Retina (tissue), 1 donor: ENCODE data around the gene HCAR2.
A peak's percentile ranks its signal among the peaks of the same experiment; 100 is the strongest.
"Not testable (repeated sequence)": the region's sequence is repeated elsewhere in the genome, so short reads cannot be mapped to it uniquely, and the experiment has no call there.

ENCODE experiments used
- DNase-seq: peaks from one replicate; pipeline ENCODE4 v3.0.0-alpha.2; 2016

Gene HCAR2

GRCh38 chr12:122702890-122703611, at the start of gene HCAR2:
HCAR2 (minus strand) TSS chr12:122703357; CDS start chr12:122703283, 74 bp downstream.
- peak; percentile 2 for DNase-seq

DNA sequence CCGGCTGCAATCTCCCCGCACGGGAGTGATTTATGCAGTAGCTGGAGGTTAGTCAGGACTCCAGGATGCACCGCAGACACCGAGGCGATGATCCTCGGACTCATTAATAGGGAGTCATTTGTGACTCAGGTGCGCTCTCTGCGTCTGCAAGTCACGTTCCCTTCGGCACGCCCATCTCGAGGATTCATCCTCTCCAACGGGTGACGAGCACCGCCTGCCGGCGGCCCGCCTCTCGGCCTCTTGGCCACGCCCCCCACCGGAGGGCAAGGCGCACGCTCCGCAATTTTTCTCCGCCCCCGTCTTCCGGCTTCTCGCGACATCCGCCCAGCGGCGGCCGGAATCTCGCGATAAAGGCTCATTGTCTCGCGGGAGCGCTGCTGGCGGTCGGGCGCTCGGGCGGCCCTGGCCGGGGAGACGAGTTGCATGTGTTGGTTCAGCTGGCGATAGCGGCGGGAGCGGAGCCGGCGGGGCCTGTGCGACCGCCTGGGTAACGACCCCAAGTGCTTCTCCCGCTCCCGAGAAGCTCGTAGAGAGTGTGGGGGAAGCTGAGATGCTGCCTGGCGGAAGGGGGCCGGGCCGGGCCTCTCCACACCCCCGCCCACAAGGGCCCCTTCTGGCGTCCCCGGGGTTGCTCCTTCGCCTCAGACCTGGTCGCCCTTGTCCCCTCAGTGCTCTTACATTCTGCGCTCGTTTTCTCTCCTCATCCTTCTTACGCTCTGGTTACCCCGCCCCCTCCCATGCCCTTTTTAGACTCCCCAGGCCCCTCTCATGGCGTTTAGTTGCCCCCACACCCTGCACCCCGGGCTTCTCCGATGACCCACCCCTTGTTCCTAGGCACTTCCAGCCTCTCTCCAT, 49.5 kb upstream of the HCAR2 start, which contains the start of gene DENR:
Gene DENR, plus strand, starts transcription at position 361 of the 855 bp plus-strand sequence. CDS start 878 bp downstream, outside the sequence.
- peak; percentile 100 for DNase-seq

- DNase-seq, result not testable (repeated sequence)
Observed at GRCh38 chr12:122750781-122751515, 47.8 kb upstream of the HCAR2 start.

- no peak for DNase-seq
Observed at GRCh38 chr12:122749569-122750332, 46.6 kb upstream of the HCAR2 start.

- no peak for DNase-seq
Observed at GRCh38 chr12:122747224-122748135, 44.3 kb upstream of the HCAR2 start.

DNA sequence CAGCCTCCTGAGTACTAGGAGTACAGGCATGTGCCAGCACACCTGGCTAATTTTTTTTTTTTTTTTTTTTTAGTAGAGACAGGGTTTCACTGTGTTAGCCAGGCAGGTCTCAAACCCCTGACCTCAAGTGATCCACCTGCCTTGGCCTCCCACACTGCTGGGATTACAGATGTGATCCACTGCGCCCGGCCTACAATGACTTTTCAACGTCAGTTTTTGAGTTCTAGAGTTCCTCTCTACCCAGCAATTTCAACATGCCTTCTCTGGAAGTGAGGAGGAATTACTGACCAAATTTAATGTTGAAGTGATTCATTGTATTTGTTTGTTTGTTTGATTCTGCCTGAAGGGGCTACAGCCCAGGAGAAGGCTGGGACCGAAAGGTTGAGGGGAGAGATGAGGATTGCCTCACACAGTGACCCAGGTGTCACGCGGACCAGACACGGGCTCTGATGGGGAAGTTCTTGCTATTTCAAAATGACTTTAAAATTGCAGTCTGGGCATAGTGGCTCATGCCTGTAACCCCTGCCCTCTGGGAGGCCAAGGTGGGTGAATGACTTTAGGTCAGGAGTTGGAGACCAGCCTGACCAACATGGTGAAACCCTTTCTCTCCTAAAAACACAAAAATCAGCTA, 40.9 kb upstream of the HCAR2 start:
- DNase-seq, result no peak

DNA sequence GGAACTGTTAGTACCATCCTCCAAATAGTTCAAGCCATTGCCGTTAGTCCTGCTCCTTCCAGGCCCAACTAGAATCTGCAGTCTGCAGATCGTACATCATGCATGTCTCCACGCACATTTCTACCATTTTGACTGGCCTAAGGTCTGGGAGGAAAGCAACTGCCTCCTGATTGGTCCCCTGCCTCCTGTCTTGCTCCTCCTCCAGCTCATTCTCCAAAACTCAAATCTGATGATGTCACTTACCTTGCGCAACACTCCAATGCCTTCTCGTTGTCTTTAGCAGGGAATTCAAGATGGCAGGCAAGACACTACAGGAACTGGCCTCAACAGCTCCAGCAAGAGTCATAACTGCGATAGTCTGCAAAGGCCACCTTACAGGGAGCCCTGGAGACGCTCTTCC, 37.2 kb upstream of the HCAR2 start:
- no peak for DNase-seq

GRCh38 chr12:122738571-122738970, 35.4 kb upstream of the HCAR2 start:
- no peak for DNase-seq

GRCh38 chr12:122732611-122733010, 29.5 kb upstream of the HCAR2 start:
- DNase-seq, result no peak

- no peak for DNase-seq
Observed at GRCh38 chr12:122732170-122732569, 29.0 kb upstream of the HCAR2 start.

GRCh38 chr12:122730215-122731014, 27.3 kb upstream of the HCAR2 start, which contains the start of gene HCAR1:
HCAR1 (minus strand) TSS chr12:122730844; CDS start chr12:122730339, 505 bp downstream.
- DNase-seq, result no peak

DNA sequence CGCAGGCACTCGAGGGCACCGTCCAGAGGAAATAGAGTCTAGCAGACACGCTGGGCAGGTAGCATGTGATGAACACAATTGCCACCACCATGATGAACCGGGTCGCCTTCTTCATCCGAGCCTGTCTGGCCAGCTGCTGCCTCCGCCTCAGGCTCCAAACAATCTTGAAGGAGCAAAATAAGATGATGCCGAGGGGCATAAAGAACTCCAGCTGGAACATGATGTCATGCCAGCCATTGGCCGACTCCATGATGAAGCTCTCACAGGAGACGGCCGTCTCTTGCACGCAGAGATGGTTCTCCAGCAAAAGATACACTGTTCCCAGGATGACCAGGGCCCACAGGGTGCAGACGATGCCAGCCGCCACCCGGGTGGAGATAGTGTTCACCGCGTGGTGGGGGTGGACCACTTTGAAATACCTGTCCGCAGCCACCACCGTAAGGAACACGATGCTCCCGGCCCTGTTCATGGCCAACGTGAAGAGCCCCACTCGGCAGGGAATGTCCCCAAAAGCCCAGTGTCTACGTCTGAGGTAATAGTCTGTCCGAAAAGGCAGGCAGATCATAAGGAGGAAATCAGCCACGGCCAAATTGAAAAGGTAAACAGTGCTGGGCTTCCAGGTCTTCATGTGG, 26.5 kb upstream of the HCAR2 start:
- DNase-seq, result no peak

DNA sequence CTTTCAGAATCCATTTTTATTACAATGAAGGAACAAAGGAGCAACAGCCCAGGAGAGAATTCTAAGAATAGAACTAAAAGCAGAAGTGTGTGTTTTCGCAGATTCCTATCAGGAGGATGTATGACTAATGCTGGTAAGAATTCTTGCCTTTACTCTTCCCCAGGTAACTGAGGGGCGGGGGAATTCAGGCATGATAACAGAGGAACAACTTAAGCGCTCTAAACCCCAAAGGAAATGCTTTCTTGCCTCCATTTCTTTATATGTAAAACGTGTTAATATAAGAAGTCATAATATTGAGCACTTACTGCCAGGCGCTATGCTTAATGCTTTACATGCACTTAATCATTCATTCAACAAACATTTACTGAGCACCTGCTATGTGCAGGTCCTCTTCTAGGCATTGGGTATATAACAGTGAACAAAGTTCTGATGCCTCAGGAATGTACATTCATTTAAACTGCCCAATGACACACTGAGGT, 23.0 kb upstream of the HCAR2 start:
- no peak for DNase-seq

DNA sequence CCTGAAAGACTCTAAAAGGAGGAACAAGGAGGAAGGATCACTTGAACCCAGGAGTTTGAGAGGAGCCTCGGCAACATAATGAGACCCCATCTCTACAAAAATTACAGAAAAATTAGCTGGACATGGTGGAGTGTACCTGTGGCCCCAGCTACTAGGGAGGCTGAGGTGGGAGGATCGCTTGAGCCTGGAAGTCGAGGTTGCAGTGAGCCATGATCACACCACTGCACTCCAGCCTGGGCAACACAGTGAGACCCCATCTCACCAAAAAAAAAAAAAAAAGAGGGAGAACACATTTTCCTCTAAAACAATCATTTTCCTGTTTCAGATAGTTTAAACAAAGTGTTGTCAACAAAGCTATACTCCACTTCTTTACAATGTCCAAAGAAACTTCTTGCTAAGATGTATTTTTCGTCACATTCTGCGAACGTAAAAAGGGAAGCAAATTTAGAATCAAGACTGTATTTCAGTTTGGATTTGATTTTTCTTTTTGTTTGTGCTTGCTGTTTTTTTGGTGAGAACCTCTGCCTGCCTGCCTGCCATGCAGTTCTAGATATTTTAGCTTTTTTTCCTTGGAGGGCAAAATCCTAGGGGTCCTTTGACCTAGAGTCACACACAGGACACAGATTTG, 22.4 kb upstream of the HCAR2 start:
- DNase-seq, result no peak

DNA sequence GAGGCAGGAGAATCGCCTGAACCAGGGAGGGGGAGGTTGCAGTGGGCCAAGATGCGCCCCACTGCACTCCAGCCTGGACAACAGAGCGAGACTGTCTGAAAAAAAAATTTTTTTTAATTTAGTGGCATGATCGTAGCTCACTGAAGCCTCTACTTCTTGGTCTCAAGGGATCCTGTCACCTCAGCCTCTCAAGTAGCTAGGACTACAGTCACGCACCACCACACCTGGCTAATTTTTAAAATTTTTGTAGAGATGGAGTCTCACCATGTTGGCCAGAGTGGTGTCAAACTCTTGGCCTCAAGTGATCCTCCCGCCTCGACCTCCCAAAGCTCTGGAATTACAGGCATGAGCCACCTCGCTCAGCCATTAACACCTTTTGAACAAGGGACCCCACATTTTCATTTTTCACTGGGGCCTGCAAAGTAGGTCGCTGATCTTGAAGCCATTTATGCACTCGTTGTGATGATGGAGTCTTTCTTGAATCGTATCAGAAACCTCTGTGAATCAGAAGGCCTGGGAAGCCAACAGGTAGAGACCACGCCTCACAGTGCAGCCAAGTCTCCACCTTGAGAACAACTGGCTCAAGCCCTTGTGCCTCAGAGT, 21.6 kb upstream of the HCAR2 start:
- no peak for DNase-seq

GRCh38 chr12:122722387-122722786, 19.2 kb upstream of the HCAR2 start:
- DNase-seq, result no peak

- DNase-seq, result no peak
Observed at GRCh38 chr12:122721057-122721545, 17.9 kb upstream of the HCAR2 start.

DNA sequence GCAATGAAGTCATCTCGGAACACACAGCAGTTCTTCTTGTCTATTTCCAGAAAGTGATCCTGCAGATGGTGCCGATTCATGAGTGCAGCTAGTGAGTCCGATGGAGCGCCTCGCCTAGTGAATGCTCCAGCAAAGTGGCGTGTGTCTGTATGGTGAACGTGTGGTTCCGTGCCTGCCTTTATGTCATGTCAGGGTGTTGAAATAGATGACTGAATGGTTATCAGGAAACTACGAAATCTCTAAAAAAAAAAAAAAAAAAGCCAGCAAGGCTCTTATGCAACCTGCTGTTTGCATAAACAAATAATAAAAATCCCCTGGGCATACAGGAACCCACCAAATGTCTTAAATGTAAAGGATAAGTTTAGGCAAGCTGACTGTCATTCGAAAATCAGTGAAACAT, 13.5 kb upstream of the HCAR2 start, which contains the start of gene HCAR3:
Gene HCAR3, minus strand, starts transcription at position 154 of the 400 bp plus-strand sequence. Its CDS starts 74 bp downstream, at position 80.
- DNase-seq, result not testable (repeated sequence)
